Fibroblast of pulmonary artery (primary cell): ENCODE data around the gene TDRD6.
A peak's percentile ranks its signal among the peaks of the same experiment; 100 is the strongest.

Experiments
- DNase-seq: peaks from one replicate; pipeline ENCODE4 v3.0.0-alpha.2; 2010; ENCODE audit warnings: low read depth
- H3K4me3 ChIP-seq: replicated peaks from 2 replicates; pipeline ENCODE4 v1.5.1; 2011; ENCODE audit warnings: low read depth, mild to moderate bottlenecking, control low read depth, low read length, moderate library complexity
- TF ChIP-seq, protein P1 (sequence below): IDR thresholded peaks from 2 replicates; pipeline ENCODE4 v1.5.1; 2011; ENCODE audit warnings: mild to moderate bottlenecking, control low read depth, low read length, inconsistent platforms; ENCODE audit errors: missing control alignments

Gene TDRD6

DNA sequence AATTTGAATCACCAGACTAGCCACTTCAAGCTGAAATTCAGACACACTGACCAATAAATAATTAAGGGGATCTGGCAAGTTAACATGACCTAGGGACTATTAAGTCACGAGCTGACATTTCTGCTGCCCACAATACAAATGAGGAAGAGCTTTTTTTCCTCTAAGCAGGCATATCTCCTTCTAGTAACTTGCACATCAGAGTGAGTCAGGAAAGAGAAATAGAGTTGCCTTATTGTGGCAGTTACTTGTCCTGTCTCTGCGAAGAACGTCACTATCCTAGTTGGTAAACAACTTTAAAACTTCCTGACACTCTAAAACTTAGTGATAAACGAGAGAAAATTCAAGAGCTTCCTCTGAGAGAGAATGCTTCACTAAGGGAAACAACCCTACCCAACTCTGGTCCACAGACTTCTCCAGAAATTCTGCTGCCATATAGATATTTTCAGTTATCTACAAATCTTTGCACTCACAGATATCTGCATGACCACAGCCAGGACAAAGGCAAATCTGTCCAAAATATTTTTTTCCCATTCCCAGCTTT lies 43.3 kb downstream of the TDRD6 start:
- TF ChIP-seq, protein P1, sequence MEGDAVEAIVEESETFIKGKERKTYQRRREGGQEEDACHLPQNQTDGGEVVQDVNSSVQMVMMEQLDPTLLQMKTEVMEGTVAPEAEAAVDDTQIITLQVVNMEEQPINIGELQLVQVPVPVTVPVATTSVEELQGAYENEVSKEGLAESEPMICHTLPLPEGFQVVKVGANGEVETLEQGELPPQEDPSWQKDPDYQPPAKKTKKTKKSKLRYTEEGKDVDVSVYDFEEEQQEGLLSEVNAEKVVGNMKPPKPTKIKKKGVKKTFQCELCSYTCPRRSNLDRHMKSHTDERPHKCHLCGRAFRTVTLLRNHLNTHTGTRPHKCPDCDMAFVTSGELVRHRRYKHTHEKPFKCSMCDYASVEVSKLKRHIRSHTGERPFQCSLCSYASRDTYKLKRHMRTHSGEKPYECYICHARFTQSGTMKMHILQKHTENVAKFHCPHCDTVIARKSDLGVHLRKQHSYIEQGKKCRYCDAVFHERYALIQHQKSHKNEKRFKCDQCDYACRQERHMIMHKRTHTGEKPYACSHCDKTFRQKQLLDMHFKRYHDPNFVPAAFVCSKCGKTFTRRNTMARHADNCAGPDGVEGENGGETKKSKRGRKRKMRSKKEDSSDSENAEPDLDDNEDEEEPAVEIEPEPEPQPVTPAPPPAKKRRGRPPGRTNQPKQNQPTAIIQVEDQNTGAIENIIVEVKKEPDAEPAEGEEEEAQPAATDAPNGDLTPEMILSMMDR = no peak
- H3K4me3 ChIP-seq = no peak overlapping the region
- DNase-seq = no peak

DNA sequence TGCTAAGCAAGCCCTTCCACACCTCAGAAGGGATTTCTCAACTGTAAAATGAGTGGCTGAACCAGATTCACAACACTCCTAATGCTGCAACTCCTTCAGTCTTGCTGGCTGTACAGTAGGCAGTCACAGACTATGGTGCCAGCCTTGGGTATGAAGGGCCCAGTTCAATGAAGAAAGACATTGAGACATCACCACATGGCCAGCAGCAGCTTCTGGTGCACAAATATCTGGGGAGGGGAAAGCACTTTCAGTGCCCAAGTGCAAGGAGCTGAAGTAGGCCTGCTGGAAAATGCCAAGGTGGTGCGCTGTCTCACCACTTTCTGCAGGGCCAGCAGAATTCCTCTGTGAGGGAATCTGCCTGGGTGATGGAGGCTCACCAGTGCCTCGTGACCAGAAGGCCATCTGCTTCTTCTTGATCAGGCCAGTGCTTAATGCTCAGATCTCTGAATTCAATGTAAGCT lies 45.7 kb downstream of the TDRD6 start:
- TF ChIP-seq, protein P1 = no peak
- no peak overlapping the region for H3K4me3 ChIP-seq
- no peak for DNase-seq

DNA sequence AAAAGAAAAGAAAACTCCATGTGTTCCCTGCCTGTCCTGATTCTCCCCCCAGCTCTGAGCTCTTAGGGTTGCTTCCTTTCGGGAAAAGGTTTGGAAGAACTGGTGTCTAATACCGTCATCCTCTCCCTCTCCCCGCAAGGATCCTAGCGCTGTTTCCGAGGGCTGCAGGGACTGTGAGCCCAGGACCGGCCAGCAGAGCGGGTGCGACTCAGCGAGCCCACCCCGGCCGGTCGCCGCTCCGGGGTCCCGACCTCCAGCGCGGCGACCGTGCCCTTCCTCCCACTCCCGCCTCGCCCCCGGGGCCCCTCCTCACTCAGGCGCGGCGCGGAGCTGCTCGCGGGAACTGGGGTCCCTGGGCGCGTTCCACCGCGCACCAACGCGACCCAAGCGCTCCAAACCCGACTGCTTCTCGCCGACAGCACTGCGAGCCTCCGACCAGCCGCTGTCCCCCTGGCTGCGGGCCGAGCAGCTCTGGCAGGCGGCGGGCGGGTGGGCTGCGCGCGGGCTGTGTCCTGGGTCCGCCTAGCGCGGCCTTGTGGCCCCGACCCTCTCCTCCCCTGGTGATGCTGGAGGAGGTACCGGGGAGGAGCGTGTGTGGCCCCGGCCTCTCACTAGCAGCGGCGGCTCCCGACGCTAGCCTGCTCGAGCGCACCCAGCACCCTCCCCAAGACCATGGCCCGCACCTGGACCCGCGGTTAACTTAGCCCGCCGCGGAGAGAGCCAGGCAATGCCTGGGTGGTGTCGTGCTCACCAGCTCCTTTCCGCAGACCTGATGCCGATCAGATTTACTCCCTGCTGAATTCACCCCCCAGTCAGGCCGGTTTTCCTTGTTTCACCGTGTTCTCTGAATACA lies 47.4 kb downstream of the TDRD6 start, which contains the start of gene PLA2G7:
PLA2G7 (minus strand) TSS at position 509 of the 853 bp plus-strand sequence. CDS start 12,484 bp downstream, outside the sequence.
- H3K4me3 ChIP-seq = peak within 1 kb of the TSS; percentile 22
- no peak for DNase-seq
- TF ChIP-seq, protein P1 = no peak

DNA sequence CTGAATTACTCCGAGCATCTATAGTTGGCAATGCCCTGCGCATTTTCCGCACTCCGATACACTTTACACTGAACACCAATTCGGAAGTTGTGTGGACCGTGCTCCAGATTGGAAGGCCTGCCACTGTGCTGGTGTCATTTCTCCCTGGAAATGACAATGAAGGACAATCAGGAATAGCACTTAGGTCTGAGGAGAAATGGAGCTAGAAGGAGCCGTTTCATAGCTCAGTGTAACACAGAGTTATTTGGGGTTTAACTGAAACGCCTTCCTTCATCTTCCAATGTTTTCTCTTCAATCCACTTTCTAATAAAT lies 48.0 kb downstream of the TDRD6 start:
- no peak overlapping the region for H3K4me3 ChIP-seq
- TF ChIP-seq, protein P1 = no peak
- no peak for DNase-seq

DNA sequence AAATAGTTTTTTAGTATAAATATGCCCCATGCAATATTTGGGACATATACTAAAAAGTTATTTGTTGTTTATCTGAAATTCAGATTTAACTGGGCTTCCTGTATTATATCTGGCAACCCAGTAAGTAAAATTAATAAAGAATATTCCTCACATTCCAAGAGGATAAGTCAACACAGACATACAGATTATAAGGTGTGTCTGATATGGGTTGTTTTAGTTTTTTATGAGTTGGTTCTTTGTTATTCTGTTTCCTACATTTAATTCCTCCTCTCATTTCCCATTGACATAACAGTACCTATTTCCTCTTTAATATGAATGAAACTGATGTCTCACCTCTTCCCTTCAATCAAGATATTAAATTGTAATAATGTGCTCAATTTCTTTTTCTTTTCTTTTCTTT lies 49.2 kb downstream of the TDRD6 start:
- DNase-seq = no peak
- TF ChIP-seq, protein P1 = no peak
- no peak overlapping the region for H3K4me3 ChIP-seq

DNA sequence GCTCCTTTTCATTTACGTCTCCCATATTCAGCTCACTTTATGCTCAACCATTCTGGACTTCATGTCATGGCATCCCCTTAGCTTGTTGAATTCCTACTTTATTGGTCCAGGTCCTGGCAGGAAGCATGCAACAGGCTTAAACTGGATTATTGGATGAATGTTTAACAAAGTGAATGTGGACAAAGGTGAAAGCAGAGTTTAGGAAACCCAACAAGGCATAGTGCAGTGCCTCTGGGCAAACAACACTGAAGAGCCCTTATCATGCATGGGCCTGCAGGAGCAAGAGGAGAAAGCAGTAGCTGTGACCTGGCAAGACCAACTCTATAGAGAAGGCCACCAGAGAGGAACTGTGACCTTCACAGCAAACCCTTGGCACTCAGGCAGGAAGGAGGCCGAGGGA lies 53.8 kb downstream of the TDRD6 start:
- no peak for DNase-seq
- TF ChIP-seq, protein P1 = no peak
- no peak overlapping the region for H3K4me3 ChIP-seq

DNA sequence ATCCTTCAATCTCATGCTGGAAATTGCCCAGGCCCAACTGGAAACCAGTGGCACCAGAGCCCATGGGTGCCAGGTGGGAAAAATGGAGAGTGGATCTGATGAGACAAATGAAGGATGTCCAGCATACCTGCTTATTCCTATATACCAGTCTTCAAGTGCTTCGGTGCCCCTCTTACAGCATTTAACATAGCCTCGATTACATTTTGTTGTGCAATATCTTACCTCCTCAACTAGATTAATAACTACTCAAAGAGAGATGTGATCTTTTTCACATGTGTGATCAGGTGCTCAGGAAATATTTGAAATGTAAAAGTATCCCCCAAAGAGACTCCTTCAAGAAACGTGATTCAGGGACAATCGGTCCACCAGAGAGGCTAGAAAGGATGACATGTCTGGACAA lies 54.2 kb downstream of the TDRD6 start:
- H3K4me3 ChIP-seq = no peak overlapping the region
- DNase-seq = no peak
- TF ChIP-seq, protein P1 = no peak
